Type B pancreatic cell (in vitro differentiated cells): ENCODE data around the gene ADAM17. TPM values are rescaled to one million over a fixed set of nuclear protein-coding genes. Genes with fewer than 3 reads are reported as not detected.
"Not testable (repeated sequence)": the region's sequence is repeated elsewhere in the genome, so short reads cannot be mapped to it uniquely, and the experiment has no call there.

Source experiments
- DNase-seq: peaks from one replicate; pipeline ENCODE4 v3.0.0; 2021; ENCODE audit warnings: mixed read lengths; ENCODE audit not compliant: unreplicated experiment; ENCODE audit errors: extremely low spot score
- H3K27ac Mint-ChIP-seq: 2 replicates; pipeline ENCODE4 v1.8.0; 2021; ENCODE audit warnings: mild to moderate bottlenecking, mixed read lengths
- H3K27me3 Mint-ChIP-seq: 2 replicates; pipeline ENCODE4 v1.8.0; 2021; ENCODE audit warnings: mixed read lengths
- H3K36me3 Mint-ChIP-seq: 2 replicates; pipeline ENCODE4 v1.8.0; 2021; ENCODE audit warnings: mixed read lengths
- H3K4me1 Mint-ChIP-seq: one replicate; pipeline ENCODE4 v1.8.0; 2021; ENCODE audit warnings: mixed read lengths; ENCODE audit not compliant: unreplicated experiment
- H3K4me3 Mint-ChIP-seq: 2 replicates; pipeline ENCODE4 v1.8.0; 2021; ENCODE audit warnings: mild to moderate bottlenecking, mixed read lengths
- H3K9me3 Mint-ChIP-seq: 2 replicates; pipeline ENCODE4 v1.8.0; 2021; ENCODE audit warnings: mixed read lengths
- total RNA-seq: library from RNA; stranded (reverse); gene quantifications from 2 replicates; pipeline ENCODE4 v1.2.1, GENCODE V29; 2021; ENCODE audit warnings: low replicate concordance
- TF ChIP-seq, protein P1 (sequence below): fragments of 200-600 bp; sonication (generic); conservative IDR thresholded peaks from 2 replicates; pipeline ENCODE4 v1.5.0; 2021; ENCODE audit warnings: antibody characterized with exemption, mild to moderate bottlenecking

Gene ADAM17
- total RNA-seq, 1 donor from 2014 or later = 37.6 TPM

DNA sequence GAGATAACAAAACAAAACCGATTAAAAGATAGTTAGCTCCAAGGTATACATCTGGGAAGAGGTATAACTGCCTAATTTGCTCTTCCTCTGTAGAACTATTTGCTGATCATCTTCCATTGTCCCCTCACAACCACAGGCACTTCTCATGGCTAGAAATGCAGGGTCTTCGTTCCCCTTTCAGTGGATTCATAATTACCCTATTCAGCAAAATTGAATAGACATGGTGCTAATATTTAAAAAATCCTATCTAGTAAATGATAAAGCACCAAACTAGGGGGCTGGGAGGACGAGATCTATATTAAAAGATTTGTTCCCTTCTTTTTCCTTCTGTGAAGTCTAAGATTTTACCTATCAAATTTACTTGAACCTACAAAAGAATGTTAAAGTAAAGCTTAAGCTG, 30.8 kb upstream of the ADAM17 start:
- no peak for DNase-seq
- Mint-ChIP-seq H3K36me3 (peaks cover 38% of the 10 kb centered on the region), H3K9me3 (no peaks in the 10 kb centered on the region), H3K4me3 (no peak overlapping the region), H3K27ac (no peak overlapping the region), H3K27me3 (no peaks in the 10 kb centered on the region), H3K4me1 (no peaks in the 10 kb centered on the region)
- TF ChIP-seq, protein P1, sequence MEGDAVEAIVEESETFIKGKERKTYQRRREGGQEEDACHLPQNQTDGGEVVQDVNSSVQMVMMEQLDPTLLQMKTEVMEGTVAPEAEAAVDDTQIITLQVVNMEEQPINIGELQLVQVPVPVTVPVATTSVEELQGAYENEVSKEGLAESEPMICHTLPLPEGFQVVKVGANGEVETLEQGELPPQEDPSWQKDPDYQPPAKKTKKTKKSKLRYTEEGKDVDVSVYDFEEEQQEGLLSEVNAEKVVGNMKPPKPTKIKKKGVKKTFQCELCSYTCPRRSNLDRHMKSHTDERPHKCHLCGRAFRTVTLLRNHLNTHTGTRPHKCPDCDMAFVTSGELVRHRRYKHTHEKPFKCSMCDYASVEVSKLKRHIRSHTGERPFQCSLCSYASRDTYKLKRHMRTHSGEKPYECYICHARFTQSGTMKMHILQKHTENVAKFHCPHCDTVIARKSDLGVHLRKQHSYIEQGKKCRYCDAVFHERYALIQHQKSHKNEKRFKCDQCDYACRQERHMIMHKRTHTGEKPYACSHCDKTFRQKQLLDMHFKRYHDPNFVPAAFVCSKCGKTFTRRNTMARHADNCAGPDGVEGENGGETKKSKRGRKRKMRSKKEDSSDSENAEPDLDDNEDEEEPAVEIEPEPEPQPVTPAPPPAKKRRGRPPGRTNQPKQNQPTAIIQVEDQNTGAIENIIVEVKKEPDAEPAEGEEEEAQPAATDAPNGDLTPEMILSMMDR = no peak

DNA sequence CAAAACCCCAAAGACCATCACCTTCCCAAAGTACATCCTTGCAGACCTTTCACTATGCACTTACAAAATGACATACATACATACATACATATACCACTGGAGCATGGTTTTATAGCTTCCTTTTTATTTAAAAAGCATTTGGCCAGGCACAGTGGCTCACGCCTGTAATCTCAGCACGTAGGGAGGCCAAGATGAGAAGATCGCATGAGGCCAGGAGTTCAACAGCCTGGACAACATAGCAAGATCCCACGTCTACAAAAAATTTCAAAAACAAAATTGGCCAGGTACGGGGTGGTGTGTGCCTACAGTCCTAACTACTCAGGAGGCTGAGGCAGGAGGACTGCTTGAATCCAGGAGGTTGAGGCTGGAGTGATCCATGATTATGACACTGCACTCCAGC, 29.9 kb upstream of the ADAM17 start:
- H3K9me3 Mint-ChIP-seq = no peaks in the 10 kb centered on the region
- H3K27ac Mint-ChIP-seq = no peak overlapping the region
- no peak for DNase-seq
- H3K36me3 Mint-ChIP-seq = peaks cover 43% of the 10 kb centered on the region
- no peak overlapping the region for H3K4me3 Mint-ChIP-seq
- no peaks in the 10 kb centered on the region for H3K4me1 Mint-ChIP-seq
- no peaks in the 10 kb centered on the region for H3K27me3 Mint-ChIP-seq
- TF ChIP-seq, protein P1 = no peak

DNA sequence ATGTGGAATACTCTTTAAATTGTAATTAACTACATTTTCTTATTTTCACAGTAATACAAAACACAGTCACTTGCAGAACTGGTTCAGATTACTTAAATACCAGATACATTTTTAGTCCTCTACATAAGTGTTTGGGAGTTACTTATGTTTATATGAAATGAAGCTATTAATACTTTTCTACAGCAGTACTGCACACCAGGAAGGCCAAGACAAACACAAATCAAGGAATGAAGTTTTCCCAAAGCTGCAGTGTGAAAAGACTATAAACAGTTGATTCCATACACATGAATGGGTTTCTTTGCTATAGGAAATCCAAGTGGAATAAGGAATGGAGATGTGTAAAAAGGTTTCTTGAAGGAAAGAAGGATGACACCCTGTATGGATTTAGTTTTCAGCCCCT, 29.3 kb upstream of the ADAM17 start:
- H3K36me3 Mint-ChIP-seq = peaks cover 40% of the 10 kb centered on the region
- H3K27me3 Mint-ChIP-seq, H3K9me3 Mint-ChIP-seq, H3K4me3 Mint-ChIP-seq, DNase-seq, H3K27ac Mint-ChIP-seq, H3K4me1 Mint-ChIP-seq: not testable (repeated sequence)

DNA sequence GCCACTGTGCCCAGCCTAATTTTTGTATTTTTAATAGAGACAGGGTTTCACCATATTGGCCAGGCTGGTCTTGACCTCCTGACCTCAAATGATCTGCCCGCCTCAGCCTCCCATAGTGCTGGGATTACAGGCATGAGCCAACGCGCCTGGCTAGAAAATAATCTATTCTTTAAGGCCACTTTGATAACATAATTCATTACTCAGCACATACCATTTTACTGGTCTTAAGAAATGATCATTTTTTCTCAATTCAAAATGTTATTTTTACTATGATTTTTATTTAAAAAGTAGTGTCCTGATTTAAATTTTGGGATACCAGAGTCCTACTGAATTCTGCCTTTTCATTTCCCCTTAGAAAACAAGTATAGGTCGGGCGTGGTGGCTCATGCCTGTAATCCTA, 27.0 kb upstream of the ADAM17 start:
- Mint-ChIP-seq H3K4me3 (no peak overlapping the region), H3K27me3 (no peaks in the 10 kb centered on the region), H3K4me1 (no peaks in the 10 kb centered on the region), H3K27ac (no peak overlapping the region), H3K36me3 (peaks cover 35% of the 10 kb centered on the region), H3K9me3 (no peaks in the 10 kb centered on the region)
- TF ChIP-seq, protein P1 = no peak
- no peak for DNase-seq

DNA sequence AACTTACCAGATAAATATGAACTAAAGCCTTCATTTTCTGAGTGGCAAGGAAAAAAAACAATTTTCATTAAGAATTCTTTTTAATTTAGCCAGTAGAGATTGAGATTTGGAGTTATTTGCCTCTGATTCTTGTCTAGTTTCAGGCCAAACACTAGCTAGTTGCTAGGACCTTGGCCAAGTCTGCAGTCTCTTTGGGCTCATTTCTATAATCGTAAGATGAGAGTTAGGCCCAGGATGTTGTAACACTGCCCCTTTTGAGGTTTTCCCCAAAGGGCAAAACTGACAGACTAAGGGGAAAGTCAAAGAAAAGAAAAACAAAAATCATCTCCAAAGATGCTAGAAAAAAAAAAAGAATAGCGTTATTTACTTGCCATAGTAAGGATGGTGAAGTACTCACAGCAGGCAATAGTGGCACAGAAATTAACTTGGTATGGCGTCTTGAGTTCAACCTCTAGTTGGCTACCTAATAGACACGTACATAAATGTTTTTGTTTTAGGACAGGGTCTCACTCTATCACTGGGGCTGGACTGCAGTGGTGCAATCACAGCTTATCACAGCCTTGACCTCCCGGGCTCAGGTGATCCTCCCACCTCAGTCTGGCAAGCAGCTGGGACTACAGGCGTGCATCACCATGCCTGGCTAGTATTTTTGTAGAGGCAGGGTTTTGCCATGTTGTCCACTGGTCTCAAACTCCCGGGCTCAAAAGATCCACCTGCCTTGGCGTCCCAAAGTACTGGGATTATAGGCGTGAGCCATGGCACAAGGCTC, 23.0 kb upstream of the ADAM17 start:
- Mint-ChIP-seq H3K4me3 (no peak overlapping the region), H3K27me3 (no peaks in the 10 kb centered on the region), H3K27ac (no peak overlapping the region), H3K9me3 (no peaks in the 10 kb centered on the region), H3K36me3 (peaks cover 13% of the 10 kb centered on the region), H3K4me1 (peaks cover 4% of the 10 kb centered on the region)
- TF ChIP-seq, protein P1 = no peak
- DNase-seq = no peak

DNA sequence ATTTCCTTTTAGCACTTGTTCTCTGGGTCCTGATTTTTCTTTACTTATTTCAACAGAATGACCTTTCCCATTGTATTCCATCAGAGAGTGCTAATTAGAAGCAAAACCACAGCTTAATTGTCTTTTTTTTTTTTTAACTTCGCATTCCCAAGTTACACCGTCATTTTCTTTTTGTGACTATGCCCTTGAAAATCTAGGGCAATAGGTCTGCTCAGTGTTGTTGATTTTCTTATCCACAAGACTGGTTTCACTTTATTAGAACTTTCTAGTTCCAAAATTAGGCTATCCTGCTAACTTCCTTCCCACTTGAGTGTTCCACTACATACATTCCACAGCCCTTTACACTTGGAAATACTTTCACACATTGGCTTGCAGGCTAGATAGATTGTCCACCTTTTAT, 18.7 kb upstream of the ADAM17 start:
- no peaks in the 10 kb centered on the region for H3K36me3 Mint-ChIP-seq
- no peaks in the 10 kb centered on the region for H3K9me3 Mint-ChIP-seq
- TF ChIP-seq, protein P1 = no peak
- H3K27me3 Mint-ChIP-seq = no peaks in the 10 kb centered on the region
- DNase-seq = no peak
- peaks cover 4% of the 10 kb centered on the region for H3K4me1 Mint-ChIP-seq
- no peak overlapping the region for H3K4me3 Mint-ChIP-seq
- H3K27ac Mint-ChIP-seq = no peak overlapping the region
